Skeletal muscle tissue (tissue), 4 donors: Measurements from ENCODE around the gene MCTP1. TPM values are rescaled to one million over a fixed set of nuclear protein-coding genes. Genes with fewer than 3 reads are reported as not detected.
"Not testable (repeated sequence)": the region's sequence is repeated elsewhere in the genome, so short reads cannot be mapped to it uniquely, and the experiment has no call there.

ENCODE experiments used
- H3K27ac ChIP-seq: one replicate; pipeline ENCODE4 v1.7.0; 2013; ENCODE audit warnings: mild to moderate bottlenecking, low read depth, low read length, inconsistent platforms
- H3K27me3 ChIP-seq, 3 donors: one replicate each; pipeline ENCODE4 v1.7.0; 2013; ENCODE audit warnings: low read length in 3 of 3; ENCODE audit not compliant: control insufficient read depth in 3 of 3, insufficient read depth in 3 of 3
- H3K36me3 ChIP-seq, 3 donors: one replicate each; pipeline ENCODE4 v1.7.0; 2013; ENCODE audit warnings: low read length in 3 of 3; ENCODE audit not compliant: control insufficient read depth in 3 of 3, insufficient read depth in 3 of 3
- H3K4me1 ChIP-seq, 3 donors: one replicate each; pipeline ENCODE4 v1.7.0; 2013; ENCODE audit warnings: low read length in 3 of 3, mild to moderate bottlenecking in 3 of 3; ENCODE audit not compliant: control insufficient read depth in 3 of 3, insufficient read depth in 3 of 3
- H3K4me3 ChIP-seq, 3 donors: one replicate each; pipeline ENCODE4 v1.7.0; 2013; ENCODE audit warnings: low read length in 3 of 3
- H3K9ac ChIP-seq, 3 donors: one replicate each; pipeline ENCODE4 v1.7.0; 2013; ENCODE audit warnings: low read length in 3 of 3, mild to moderate bottlenecking in 3 of 3, moderate library complexity in 2 of 3, low read depth in 1 of 3
- H3K9me3 ChIP-seq, 3 donors: one replicate each; pipeline ENCODE4 v1.7.0; 2013; ENCODE audit warnings: low read length in 3 of 3; ENCODE audit not compliant: control insufficient read depth in 3 of 3
- total RNA-seq: library from RNA; depleted of rRNA; stranded (reverse); fragments of >200 nt; gene quantifications from one replicate; pipeline ENCODE4 v1.2.3, GENCODE V29; 2014
- donor health status: Osteomylitis.

MCTP1 gene
- total RNA-seq, 1 donor from 2014 or later, result 20.4 TPM

GRCh38 chr5:95224701-95225459 is 60.0 kb downstream of the MCTP1 start:
- Histone ChIP-seq H3K9me3 (no peaks in the 10 kb centered on the region), H3K4me1 (no peaks in the 10 kb centered on the region), H3K9ac (no peak overlapping the region), H3K36me3 (no peaks in the 10 kb centered on the region), H3K4me3 (no peak overlapping the region), H3K27me3 (no peaks in the 10 kb centered on the region), H3K27ac (no peak overlapping the region)

GRCh38 chr5:95223566-95224258 is 61.2 kb downstream of the MCTP1 start:
- Histone ChIP-seq H3K9me3 (no peaks in the 10 kb centered on the region), H3K27ac (no peak overlapping the region), H3K27me3 (no peaks in the 10 kb centered on the region), H3K4me1 (no peaks in the 10 kb centered on the region), H3K4me3 (no peak overlapping the region), H3K36me3 (no peaks in the 10 kb centered on the region), H3K9ac (no peak overlapping the region)

GRCh38 chr5:95222836-95223235 is 62.1 kb downstream of the MCTP1 start:
- no peak overlapping the region for H3K27ac ChIP-seq
- H3K4me3 ChIP-seq, result no peak overlapping the region
- no peaks in the 10 kb centered on the region for H3K27me3 ChIP-seq
- H3K9me3 ChIP-seq, result no peaks in the 10 kb centered on the region
- no peak overlapping the region for H3K9ac ChIP-seq
- no peaks in the 10 kb centered on the region for H3K36me3 ChIP-seq
- no peaks in the 10 kb centered on the region for H3K4me1 ChIP-seq

- Histone ChIP-seq H3K36me3 (no peaks in the 10 kb centered on the region), H3K9ac (no peak overlapping the region), H3K4me1 (no peaks in the 10 kb centered on the region), H3K27me3 (no peaks in the 10 kb centered on the region), H3K27ac (no peak overlapping the region), H3K9me3 (no peaks in the 10 kb centered on the region), H3K4me3 (no peak overlapping the region)
Measured at GRCh38 chr5:95221234-95221633, 63.7 kb downstream of the MCTP1 start.

- H3K9ac ChIP-seq, result no peak overlapping the region
- no peak overlapping the region for H3K27ac ChIP-seq
- H3K36me3 ChIP-seq, result no peaks in the 10 kb centered on the region
- H3K27me3 ChIP-seq, result no peaks in the 10 kb centered on the region
- H3K4me3 ChIP-seq, result no peak overlapping the region
- H3K4me1 ChIP-seq, result no peaks in the 10 kb centered on the region
- no peaks in the 10 kb centered on the region for H3K9me3 ChIP-seq
Measured at GRCh38 chr5:95220381-95220780, 64.5 kb downstream of the MCTP1 start.

GRCh38 chr5:95219411-95219810 is 65.5 kb downstream of the MCTP1 start:
- Histone ChIP-seq H3K27me3 (no peaks in the 10 kb centered on the region), H3K36me3 (no peaks in the 10 kb centered on the region), H3K4me1 (no peaks in the 10 kb centered on the region), H3K9me3 (no peaks in the 10 kb centered on the region), H3K27ac (no peak overlapping the region), H3K9ac (no peak overlapping the region), H3K4me3 (no peak overlapping the region)

GRCh38 chr5:95217881-95218280 is 67.0 kb downstream of the MCTP1 start:
- Histone ChIP-seq H3K36me3 (no peaks in the 10 kb centered on the region), H3K4me3 (no peak overlapping the region), H3K27ac (no peak overlapping the region), H3K4me1 (no peaks in the 10 kb centered on the region), H3K27me3 (no peaks in the 10 kb centered on the region), H3K9me3 (no peaks in the 10 kb centered on the region), H3K9ac (no peak overlapping the region)

GRCh38 chr5:95217351-95217750 is 67.5 kb downstream of the MCTP1 start:
- no peak overlapping the region for H3K4me3 ChIP-seq
- H3K4me1 ChIP-seq, result no peaks in the 10 kb centered on the region
- no peak overlapping the region for H3K27ac ChIP-seq
- H3K9ac ChIP-seq, result no peak overlapping the region
- H3K36me3 ChIP-seq, result no peaks in the 10 kb centered on the region
- no peaks in the 10 kb centered on the region for H3K9me3 ChIP-seq
- H3K27me3 ChIP-seq, result no peaks in the 10 kb centered on the region

- Histone ChIP-seq H3K36me3 (no peaks in the 10 kb centered on the region), H3K9ac (no peak overlapping the region), H3K4me1 (no peaks in the 10 kb centered on the region), H3K9me3 (no peaks in the 10 kb centered on the region), H3K27me3 (no peaks in the 10 kb centered on the region), H3K4me3 (no peak overlapping the region), H3K27ac (no peak overlapping the region)
Measured at GRCh38 chr5:95216136-95216955, 68.5 kb downstream of the MCTP1 start.

GRCh38 chr5:95207811-95208210 is 77.1 kb downstream of the MCTP1 start:
- not testable (repeated sequence) for H3K27ac ChIP-seq, H3K4me3 ChIP-seq, H3K36me3 ChIP-seq, H3K9me3 ChIP-seq, H3K4me1 ChIP-seq, H3K27me3 ChIP-seq, H3K9ac ChIP-seq
